Esophagus squamous epithelium (tissue), 4 donors: Measurements from ENCODE around the gene RAET1L.

Source experiments
- CTCF ChIP-seq, 6 experiments: fragments of 450-650 bp in 4 of 6; fragments of 200-600 bp in 2 of 6; sonication (generic) in 2 of 6; IDR thresholded peaks; one replicate each; pipeline ENCODE4 v1.5.1; 2016 to 2019; ENCODE audit warnings: antibody characterized with exemption in 6 of 6, mild to moderate bottlenecking in 4 of 6, moderate library complexity in 4 of 6
- POLR2A ChIP-seq, 4 donors: fragments of 450-650 bp; IDR thresholded peaks; one replicate each; pipeline ENCODE4 v1.6.1; 2017; ENCODE audit warnings: antibody characterized with exemption in 4 of 4, mild to moderate bottlenecking in 4 of 4, moderate library complexity in 3 of 4

GRCh38 chr6:149999636-150000035, 25.7 kb downstream of the RAET1L start:
- TF ChIP-seq CTCF (IDR thresholded peaks at IDR 0.05) (no peak), POLR2A (IDR thresholded peaks at IDR 0.05) (no peak)
